Neural crest cell (in vitro differentiated cells): ENCODE measurements around the gene PPP1R36. TPM values are rescaled to one million over a fixed set of nuclear protein-coding genes. Genes with fewer than 3 reads are reported as not detected.

Experiments
- DNase-seq: peaks from one replicate; pipeline ENCODE4 v3.0.0; 2021; ENCODE audit warnings: low read depth, mixed read lengths, low spot score
- H3K27ac Mint-ChIP-seq: one replicate; pipeline ENCODE4 v1.8.0; 2021; ENCODE audit warnings: mild to moderate bottlenecking, mixed read lengths; ENCODE audit not compliant: unreplicated experiment
- H3K27me3 Mint-ChIP-seq: 2 replicates; pipeline ENCODE4 v1.8.0; 2021; ENCODE audit warnings: low read depth, mild to moderate bottlenecking, mixed read lengths
- H3K36me3 Mint-ChIP-seq: 2 replicates; pipeline ENCODE4 v1.8.0; 2021; ENCODE audit warnings: low read depth, mild to moderate bottlenecking, mixed read lengths
- H3K4me1 Mint-ChIP-seq: 2 replicates; pipeline ENCODE4 v1.8.0; 2021; ENCODE audit warnings: mixed read lengths
- H3K4me3 Mint-ChIP-seq: one replicate; pipeline ENCODE4 v1.8.0; 2021; ENCODE audit warnings: mild to moderate bottlenecking, mixed read lengths
- H3K9me3 Mint-ChIP-seq: 2 replicates; pipeline ENCODE4 v1.8.0; 2021; ENCODE audit warnings: mixed read lengths
- total RNA-seq: library from RNA; stranded (reverse); gene quantifications from 2 replicates; pipeline ENCODE4 v1.2.1, GENCODE V29; 2021
- TF ChIP-seq, protein P1 (sequence below): fragments of 200-600 bp; sonication (generic); conservative IDR thresholded peaks from 2 replicates; pipeline ENCODE4 v1.5.0; 2021; ENCODE audit warnings: antibody characterized with exemption, mild to moderate bottlenecking

PPP1R36 gene
- total RNA-seq, 1 donor from 2014 or later: 0.33 TPM

GRCh38 chr14:64584190-64584589, 34.4 kb downstream of the PPP1R36 start:
- TF ChIP-seq, protein P1, sequence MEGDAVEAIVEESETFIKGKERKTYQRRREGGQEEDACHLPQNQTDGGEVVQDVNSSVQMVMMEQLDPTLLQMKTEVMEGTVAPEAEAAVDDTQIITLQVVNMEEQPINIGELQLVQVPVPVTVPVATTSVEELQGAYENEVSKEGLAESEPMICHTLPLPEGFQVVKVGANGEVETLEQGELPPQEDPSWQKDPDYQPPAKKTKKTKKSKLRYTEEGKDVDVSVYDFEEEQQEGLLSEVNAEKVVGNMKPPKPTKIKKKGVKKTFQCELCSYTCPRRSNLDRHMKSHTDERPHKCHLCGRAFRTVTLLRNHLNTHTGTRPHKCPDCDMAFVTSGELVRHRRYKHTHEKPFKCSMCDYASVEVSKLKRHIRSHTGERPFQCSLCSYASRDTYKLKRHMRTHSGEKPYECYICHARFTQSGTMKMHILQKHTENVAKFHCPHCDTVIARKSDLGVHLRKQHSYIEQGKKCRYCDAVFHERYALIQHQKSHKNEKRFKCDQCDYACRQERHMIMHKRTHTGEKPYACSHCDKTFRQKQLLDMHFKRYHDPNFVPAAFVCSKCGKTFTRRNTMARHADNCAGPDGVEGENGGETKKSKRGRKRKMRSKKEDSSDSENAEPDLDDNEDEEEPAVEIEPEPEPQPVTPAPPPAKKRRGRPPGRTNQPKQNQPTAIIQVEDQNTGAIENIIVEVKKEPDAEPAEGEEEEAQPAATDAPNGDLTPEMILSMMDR: no peak
- H3K36me3 Mint-ChIP-seq: no peaks in the 10 kb centered on the region
- DNase-seq: no peak
- peaks cover 10% of the 10 kb centered on the region for H3K4me1 Mint-ChIP-seq
- H3K9me3 Mint-ChIP-seq: no peaks in the 10 kb centered on the region
- no peaks in the 10 kb centered on the region for H3K27me3 Mint-ChIP-seq
- no peak overlapping the region for H3K4me3 Mint-ChIP-seq
- no peak overlapping the region for H3K27ac Mint-ChIP-seq

DNA sequence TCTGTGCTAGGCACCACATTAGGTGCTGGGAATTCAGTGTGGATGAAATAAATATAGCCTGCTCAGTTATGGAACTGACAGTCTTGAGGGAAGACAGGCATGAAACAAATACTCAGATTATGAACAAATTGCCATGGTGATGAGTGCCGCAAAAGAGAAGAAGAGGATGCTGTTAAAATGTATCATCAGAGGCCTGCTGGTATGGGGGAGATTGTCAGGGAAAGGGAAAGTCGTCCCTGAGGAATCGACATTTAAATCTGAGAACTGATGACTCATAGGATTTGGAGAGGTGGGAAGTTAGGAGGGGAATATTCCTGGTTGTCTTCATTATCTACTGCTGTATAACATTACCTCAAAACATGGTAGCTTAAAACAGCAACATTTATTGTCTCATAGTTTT, 42.0 kb downstream of the PPP1R36 start:
- H3K27ac Mint-ChIP-seq: no peak overlapping the region
- no peak for DNase-seq
- H3K36me3 Mint-ChIP-seq: no peaks in the 10 kb centered on the region
- no peaks in the 10 kb centered on the region for H3K27me3 Mint-ChIP-seq
- TF ChIP-seq, protein P1: no peak
- peaks cover 8% of the 10 kb centered on the region for H3K9me3 Mint-ChIP-seq
- H3K4me1 Mint-ChIP-seq: no peaks in the 10 kb centered on the region
- H3K4me3 Mint-ChIP-seq: no peak overlapping the region

GRCh38 chr14:64594438-64594837, 44.7 kb downstream of the PPP1R36 start:
- peaks cover 8% of the 10 kb centered on the region for H3K9me3 Mint-ChIP-seq
- TF ChIP-seq, protein P1: no peak
- no peaks in the 10 kb centered on the region for H3K27me3 Mint-ChIP-seq
- H3K27ac Mint-ChIP-seq: no peak overlapping the region
- no peak for DNase-seq
- H3K4me3 Mint-ChIP-seq: no peak overlapping the region
- H3K36me3 Mint-ChIP-seq: no peaks in the 10 kb centered on the region
- H3K4me1 Mint-ChIP-seq: no peaks in the 10 kb centered on the region

- no peak overlapping the region for H3K4me3 Mint-ChIP-seq
- no peak for DNase-seq
- no peaks in the 10 kb centered on the region for H3K9me3 Mint-ChIP-seq
- TF ChIP-seq, protein P1: no peak
- H3K4me1 Mint-ChIP-seq: no peaks in the 10 kb centered on the region
- no peaks in the 10 kb centered on the region for H3K36me3 Mint-ChIP-seq
- H3K27ac Mint-ChIP-seq: no peak overlapping the region
- no peaks in the 10 kb centered on the region for H3K27me3 Mint-ChIP-seq
Measured at GRCh38 chr14:64598404-64598803, 48.6 kb downstream of the PPP1R36 start.

DNA sequence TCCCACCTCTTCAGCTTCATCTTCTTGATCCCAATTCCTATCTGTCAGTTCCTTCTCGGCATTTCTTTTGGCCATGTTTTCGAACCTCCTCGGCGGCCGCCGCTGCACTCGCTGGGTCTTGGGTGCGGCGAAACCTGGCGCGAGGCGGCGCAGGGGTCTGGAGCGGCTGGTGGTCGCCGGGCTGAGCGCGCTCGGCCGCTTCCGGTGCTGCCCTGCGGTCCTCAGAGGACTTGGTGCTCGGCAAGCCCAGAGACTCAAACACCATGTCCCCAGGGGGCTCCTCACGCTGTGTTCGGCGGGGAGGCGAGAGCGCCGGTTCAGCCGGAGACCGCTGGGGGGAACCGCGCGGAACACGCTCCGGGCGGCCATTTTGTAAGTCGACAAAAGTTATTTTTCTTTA, 51.8 kb downstream of the PPP1R36 start:
- no peaks in the 10 kb centered on the region for H3K4me1 Mint-ChIP-seq
- H3K9me3 Mint-ChIP-seq: no peaks in the 10 kb centered on the region
- TF ChIP-seq, protein P1: no peak
- DNase-seq: no peak
- H3K27me3 Mint-ChIP-seq: peaks cover 7% of the 10 kb centered on the region
- no peak overlapping the region for H3K4me3 Mint-ChIP-seq
- H3K36me3 Mint-ChIP-seq: no peaks in the 10 kb centered on the region
- H3K27ac Mint-ChIP-seq: no peak overlapping the region

DNA sequence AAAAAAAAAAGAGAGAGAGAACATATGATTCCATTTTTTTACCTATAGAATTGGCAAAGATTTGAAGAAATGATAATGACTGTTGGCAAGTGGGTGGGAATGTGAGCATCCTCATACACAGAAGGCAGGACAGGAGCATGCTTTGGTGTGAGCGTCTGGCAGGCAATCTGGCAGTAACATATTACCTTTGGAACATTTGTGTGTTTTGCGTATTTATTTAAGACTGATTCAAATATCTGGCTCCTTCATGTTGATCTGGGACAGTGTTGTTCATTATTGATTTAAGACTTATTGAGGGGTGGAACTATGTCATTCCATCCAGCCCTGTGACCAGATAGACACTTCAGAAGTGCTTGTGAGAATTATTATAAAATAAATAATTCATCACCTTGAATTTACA, 53.1 kb downstream of the PPP1R36 start:
- H3K4me3 Mint-ChIP-seq: no peak overlapping the region
- TF ChIP-seq, protein P1: no peak
- no peaks in the 10 kb centered on the region for H3K4me1 Mint-ChIP-seq
- no peak for DNase-seq
- H3K27ac Mint-ChIP-seq: no peak overlapping the region
- no peaks in the 10 kb centered on the region for H3K9me3 Mint-ChIP-seq
- H3K36me3 Mint-ChIP-seq: no peaks in the 10 kb centered on the region
- H3K27me3 Mint-ChIP-seq: peaks cover 10% of the 10 kb centered on the region
